ENCODE results near the gene ECE1.

GRCh38 chr1:21263653-21264225 is 26.5 kb downstream of the ECE1 start:
- TF ChIP-seq CTCF (IDR thresholded peaks at IDR 0.05) (no peak), POLR2A (IDR thresholded peaks at IDR 0.05) (no peak)

All from uterus (tissue), 2 donors.